ENCODE results near the gene RNF212B.
"Not testable (repeated sequence)": the region's sequence is repeated elsewhere in the genome, so short reads cannot be mapped to it uniquely, and the experiment has no call there.

RNF212B gene
- total RNA-seq = 0 to 0.11 (median 0) reads per million in 9 experiments

GRCh38 chr14:23237772-23238594, at the start of gene RNF212B:
RNF212B (plus strand) TSS chr14:23237936; CDS start chr14:23240346, 2,410 bp downstream.
- Mint-ChIP-seq H3K36me3 (ENCODE audit: insufficient read depth) (no peaks in the 10 kb centered on the region), H3K4me1 (ENCODE audit: low read depth in 2 of 2) (peaks cover 3 to 7% of the 10 kb centered on the region in 2 donors), H3K4me3 (peak within 1 kb of the TSS in 1 of 2 donors; percentile 60), H3K27ac (no peak within 1 kb of the TSS), H3K9me3 (no peaks in the 10 kb centered on the region), H3K27me3 (peaks cover 32 to 43% of the 10 kb centered on the region in 2 donors)
- DNase-seq (peak; percentile 50 to 53 (median 51)), ATAC-seq (replicated peaks) (peak; percentile 84)

GRCh38 chr14:23193432-23193831, 44.3 kb upstream of the RNF212B start:
- no peak overlapping the region for H3K4me3 Mint-ChIP-seq
- peaks cover 20 to 21% of the 10 kb centered on the region in 2 donors for H3K27me3 Mint-ChIP-seq
- H3K9me3 Mint-ChIP-seq = no peaks in the 10 kb centered on the region
- no peaks in the 10 kb centered on the region for H3K4me1 Mint-ChIP-seq (ENCODE audit: low read depth in 2 of 2)
- ATAC-seq (replicated peaks) (no peak), DNase-seq (no peak)
- no peaks in the 10 kb centered on the region for H3K36me3 Mint-ChIP-seq (ENCODE audit: insufficient read depth)
- H3K27ac Mint-ChIP-seq = no peak overlapping the region

DNA sequence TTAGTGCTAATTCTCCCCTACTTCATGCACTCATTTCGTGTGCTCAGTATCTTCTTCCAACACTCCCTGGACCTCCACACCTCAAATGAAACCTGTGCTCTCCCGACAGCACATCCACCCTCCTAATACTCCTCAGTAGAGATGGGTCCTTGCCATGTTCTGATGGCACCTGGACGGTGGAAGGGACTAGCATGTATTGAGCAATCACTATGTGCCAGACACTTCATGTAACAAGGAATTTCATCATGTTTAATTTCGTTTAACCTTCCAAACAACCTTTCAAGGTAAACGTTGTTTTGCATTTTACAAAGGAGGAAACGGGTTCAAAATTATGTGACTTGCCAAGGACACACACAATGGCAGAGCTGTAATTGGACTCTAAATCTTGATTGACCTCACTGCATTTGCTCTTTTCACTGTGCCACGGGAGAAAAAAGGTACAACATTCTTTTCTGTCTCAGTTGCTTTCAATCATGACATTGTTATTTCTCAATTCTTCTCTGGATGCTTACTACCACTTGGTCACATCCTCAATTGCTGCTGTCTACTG, 42.1 kb upstream of the RNF212B start:
- Mint-ChIP-seq H3K9me3 (no peaks in the 10 kb centered on the region), H3K27me3 (peaks cover 11 to 14% of the 10 kb centered on the region in 2 donors), H3K4me3 (no peak overlapping the region), H3K4me1 (ENCODE audit: low read depth in 2 of 2) (no peaks in the 10 kb centered on the region), H3K27ac (no peak overlapping the region), H3K36me3 (ENCODE audit: insufficient read depth) (no peaks in the 10 kb centered on the region)
- no peak for ATAC-seq (replicated peaks)
- DNase-seq = no peak

DNA sequence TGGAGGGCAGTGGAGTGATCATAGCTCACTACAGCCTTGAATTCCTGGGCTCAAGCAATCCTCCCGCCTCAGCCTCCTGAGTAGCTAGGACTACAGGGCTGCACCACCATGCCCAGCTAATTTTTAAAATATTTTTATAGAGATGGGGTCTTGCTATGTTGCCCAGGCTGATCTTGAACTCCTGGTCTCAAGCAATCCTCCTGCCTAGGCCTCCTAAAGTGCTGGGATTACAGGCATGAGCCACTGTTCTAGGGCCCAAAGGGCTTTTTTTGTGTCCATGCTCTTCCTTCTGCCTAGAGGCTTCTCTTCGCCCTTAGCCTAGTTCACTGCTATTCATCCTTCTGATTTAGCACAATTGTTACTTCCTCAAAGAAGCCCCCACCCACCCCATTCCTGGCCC, 41.2 kb upstream of the RNF212B start:
- H3K4me1 Mint-ChIP-seq (ENCODE audit: low read depth in 2 of 2); ATAC-seq (replicated peaks); H3K4me3 Mint-ChIP-seq; H3K27ac Mint-ChIP-seq; H3K36me3 Mint-ChIP-seq (ENCODE audit: insufficient read depth); H3K9me3 Mint-ChIP-seq; DNase-seq: not testable (repeated sequence)
- H3K27me3 Mint-ChIP-seq = peaks cover 9 to 10% of the 10 kb centered on the region in 2 donors

- DNase-seq; H3K36me3 Mint-ChIP-seq (ENCODE audit: insufficient read depth); H3K4me1 Mint-ChIP-seq (ENCODE audit: low read depth in 2 of 2); ATAC-seq (replicated peaks); H3K9me3 Mint-ChIP-seq; H3K4me3 Mint-ChIP-seq; H3K27ac Mint-ChIP-seq: not testable (repeated sequence)
- peaks cover 4 to 16% of the 10 kb centered on the region in 2 donors for H3K27me3 Mint-ChIP-seq
Observed at GRCh38 chr14:23199141-23199540, 38.6 kb upstream of the RNF212B start.

- Mint-ChIP-seq H3K27ac (no peak overlapping the region), H3K27me3 (peaks cover 10 to 18% of the 10 kb centered on the region in 2 donors), H3K4me1 (ENCODE audit: low read depth in 2 of 2) (no peaks in the 10 kb centered on the region), H3K4me3 (no peak overlapping the region), H3K9me3 (no peaks in the 10 kb centered on the region), H3K36me3 (ENCODE audit: insufficient read depth) (peaks cover 5% of the 10 kb centered on the region)
- DNase-seq (no peak), ATAC-seq (replicated peaks) (no peak)
Observed at GRCh38 chr14:23202001-23202400, 35.7 kb upstream of the RNF212B start.

DNA sequence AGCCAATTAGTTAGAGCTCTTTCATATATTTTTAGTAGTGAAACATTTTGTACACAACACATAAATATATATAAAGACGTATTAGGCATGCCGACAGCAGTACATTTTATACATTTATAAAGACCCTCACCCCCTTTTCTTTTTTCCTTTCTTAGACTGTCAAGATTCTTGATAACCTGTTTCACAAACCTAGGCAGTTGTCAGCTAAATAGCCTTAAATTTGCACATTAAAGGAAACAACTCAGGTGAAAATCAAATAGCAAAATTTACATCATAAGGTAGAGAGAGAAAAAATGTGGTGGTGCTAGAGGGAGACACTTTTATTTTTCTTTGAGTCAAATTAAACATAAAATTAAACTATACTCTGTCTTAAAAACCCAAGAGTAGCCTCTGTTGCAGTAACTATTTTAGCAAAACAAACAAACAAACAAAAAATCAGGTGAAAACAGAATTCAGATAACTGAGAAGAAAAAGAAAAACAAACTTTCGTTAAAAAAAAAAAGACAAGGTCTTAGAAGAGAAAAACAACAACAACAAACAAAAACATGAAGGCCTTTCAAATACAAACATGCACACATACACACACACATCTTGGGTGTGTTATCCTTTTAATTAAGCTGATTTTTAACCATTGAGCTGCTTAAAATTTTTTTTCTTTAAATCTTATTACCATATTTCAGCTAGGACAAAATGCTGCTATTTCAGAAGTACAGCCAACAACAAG, 31.2 kb upstream of the RNF212B start:
- H3K4me3 Mint-ChIP-seq = no peak overlapping the region
- H3K27me3 Mint-ChIP-seq = peaks cover 37 to 52% of the 10 kb centered on the region in 2 donors
- no peaks in the 10 kb centered on the region for H3K4me1 Mint-ChIP-seq (ENCODE audit: low read depth in 2 of 2)
- no peak overlapping the region for H3K27ac Mint-ChIP-seq
- ATAC-seq (replicated peaks) = no peak
- no peak for DNase-seq
- H3K36me3 Mint-ChIP-seq (ENCODE audit: insufficient read depth) = peaks cover 5% of the 10 kb centered on the region
- H3K9me3 Mint-ChIP-seq = no peaks in the 10 kb centered on the region

DNA sequence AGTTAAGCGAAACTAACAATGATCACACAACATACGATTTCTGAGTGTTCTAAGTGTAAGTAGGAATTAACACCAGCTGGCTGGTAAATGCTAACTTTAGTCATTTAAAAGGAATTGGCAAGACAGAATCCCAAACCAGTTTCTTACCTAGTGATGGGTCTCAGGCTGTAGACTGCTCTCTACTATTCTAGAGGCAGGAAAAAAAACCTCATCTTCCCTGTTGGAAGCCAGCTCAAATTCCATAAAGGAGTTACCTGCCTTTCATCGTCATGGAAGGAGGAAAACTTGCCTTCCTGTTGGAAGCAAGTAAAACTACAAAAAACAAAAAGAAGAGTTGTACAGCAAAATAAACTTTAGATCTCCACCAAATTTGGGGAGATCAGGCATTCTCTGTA, 30.6 kb upstream of the RNF212B start:
- Mint-ChIP-seq H3K36me3 (ENCODE audit: insufficient read depth) (peaks cover 4% of the 10 kb centered on the region), H3K4me3 (no peak overlapping the region), H3K27ac (no peak overlapping the region), H3K9me3 (no peaks in the 10 kb centered on the region), H3K27me3 (peaks cover 41 to 58% of the 10 kb centered on the region in 2 donors), H3K4me1 (ENCODE audit: low read depth in 2 of 2) (no peaks in the 10 kb centered on the region)
- ATAC-seq (replicated peaks) = no peak
- DNase-seq = no peak

- no peak overlapping the region for H3K4me3 Mint-ChIP-seq
- no peaks in the 10 kb centered on the region for H3K9me3 Mint-ChIP-seq
- no peaks in the 10 kb centered on the region for H3K36me3 Mint-ChIP-seq (ENCODE audit: insufficient read depth)
- no peak overlapping the region for H3K27ac Mint-ChIP-seq
- DNase-seq (no peak), ATAC-seq (replicated peaks) (no peak)
- H3K4me1 Mint-ChIP-seq (ENCODE audit: low read depth in 2 of 2) = no peaks in the 10 kb centered on the region
- peaks cover 45 to 61% of the 10 kb centered on the region in 2 donors for H3K27me3 Mint-ChIP-seq
Observed at GRCh38 chr14:23208324-23208723, 29.4 kb upstream of the RNF212B start.

GRCh38 chr14:23209651-23210423, 27.9 kb upstream of the RNF212B start:
- H3K36me3 Mint-ChIP-seq (ENCODE audit: insufficient read depth) = no peaks in the 10 kb centered on the region
- DNase-seq (no peak), ATAC-seq (replicated peaks) (no peak)
- no peak overlapping the region for H3K27ac Mint-ChIP-seq
- H3K27me3 Mint-ChIP-seq = peaks cover 44 to 58% of the 10 kb centered on the region in 2 donors
- H3K9me3 Mint-ChIP-seq = no peaks in the 10 kb centered on the region
- H3K4me1 Mint-ChIP-seq (ENCODE audit: low read depth in 2 of 2) = no peaks in the 10 kb centered on the region
- no peak overlapping the region for H3K4me3 Mint-ChIP-seq

DNA sequence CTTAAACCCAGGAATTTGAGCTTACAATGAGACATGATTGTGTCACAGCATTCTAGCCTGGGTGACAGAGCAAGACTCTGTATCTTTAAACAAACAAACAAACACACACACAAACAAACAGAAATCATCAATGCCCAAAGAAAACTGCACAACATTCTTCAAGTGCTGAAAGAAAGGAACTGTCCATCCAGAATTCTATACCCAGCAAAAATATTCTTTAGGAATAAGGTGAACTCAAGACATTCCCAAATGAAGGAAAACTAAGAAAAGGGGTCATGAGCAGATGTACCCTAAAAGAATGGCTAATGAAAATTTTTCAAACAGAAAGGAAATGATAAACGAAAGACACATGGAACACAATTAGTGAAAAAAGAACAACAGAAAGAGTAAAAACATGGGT, 22.3 kb upstream of the RNF212B start:
- peaks cover 46 to 63% of the 10 kb centered on the region in 2 donors for H3K27me3 Mint-ChIP-seq

GRCh38 chr14:23217032-23218020, 20.4 kb upstream of the RNF212B start:
- Mint-ChIP-seq H3K36me3 (ENCODE audit: insufficient read depth) (no peaks in the 10 kb centered on the region), H3K27ac (no peak overlapping the region), H3K9me3 (no peaks in the 10 kb centered on the region), H3K4me3 (no peak overlapping the region), H3K27me3 (peaks cover 59 to 66% of the 10 kb centered on the region in 2 donors), H3K4me1 (ENCODE audit: low read depth in 2 of 2) (no peaks in the 10 kb centered on the region)
- ATAC-seq (replicated peaks) (no peak), DNase-seq (no peak)

More for the DNA sequence above, 22.3 kb upstream of the RNF212B start:
- Mint-ChIP-seq H3K9me3 (no peaks in the 10 kb centered on the region), H3K36me3 (ENCODE audit: insufficient read depth) (no peaks in the 10 kb centered on the region), H3K4me3 (no peak overlapping the region), H3K27ac (no peak overlapping the region), H3K4me1 (ENCODE audit: low read depth in 2 of 2) (no peaks in the 10 kb centered on the region)
- ATAC-seq (replicated peaks) (no peak), DNase-seq (no peak)
